Muscle of arm (tissue), 12 donors: ENCODE measurements around the gene DLL1. TPM values are rescaled to one million over a fixed set of nuclear protein-coding genes. Genes with fewer than 3 reads are reported as not detected.

Experiments used
- DNase-seq: peaks from one replicate; pipeline ENCODE4 v3.0.0-alpha.2; 2013
- polyA plus RNA-seq, 12 donors: library from polyadenylated mRNA; unstranded; fragments of 120-200 nt; gene quantifications; one replicate each; pipeline ENCODE4 v1.2.1, GENCODE V29; 2013; ENCODE audit not compliant: insufficient read length in 12 of 12

The DLL1 gene
- polyA plus RNA-seq, 12 donors, result 14.0 to 19.7 (median 16.3) TPM; not detected in 1

DNA sequence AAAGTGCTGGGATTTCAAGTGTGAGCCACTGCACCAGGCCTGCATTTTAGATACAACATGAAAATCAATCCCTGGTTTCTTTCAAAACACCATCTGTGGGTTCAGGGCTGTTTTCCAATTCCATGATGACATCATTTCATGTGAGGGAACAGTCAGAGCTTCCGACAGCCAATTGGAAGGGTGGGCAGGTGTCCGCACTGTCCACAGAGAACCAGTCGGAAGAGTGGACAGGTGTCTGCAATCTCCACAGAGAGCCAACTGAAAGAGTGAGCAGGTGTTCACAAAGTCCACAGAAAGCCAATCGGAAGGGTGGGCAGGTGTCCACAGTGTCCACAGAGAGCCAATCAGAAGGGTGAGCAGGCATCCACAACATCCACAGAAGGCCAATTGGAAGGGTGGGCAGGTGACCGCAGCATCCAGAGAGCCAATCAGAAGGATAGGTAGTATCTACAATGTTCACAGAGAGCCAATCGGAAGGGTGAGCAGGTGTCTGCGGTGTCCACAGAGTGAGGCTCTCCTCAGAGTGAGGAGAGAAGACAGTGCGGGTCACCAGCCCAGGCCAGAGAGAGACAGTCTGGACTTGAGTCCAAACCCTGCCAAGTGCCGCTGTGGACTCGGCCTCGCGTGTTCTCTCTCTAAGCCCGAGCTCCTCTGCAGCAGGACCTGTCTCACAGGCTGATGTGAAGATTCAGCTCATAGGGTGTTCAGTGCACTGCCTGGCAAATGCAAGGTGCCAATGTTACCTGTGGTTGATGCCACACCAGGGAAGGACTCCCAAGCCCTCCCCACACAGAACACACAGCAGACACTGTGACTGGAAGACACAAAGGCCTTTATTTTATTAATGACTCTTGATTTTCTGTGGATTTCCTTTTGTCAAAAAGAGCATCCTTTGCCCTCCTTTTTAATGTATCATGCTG lies 57.3 kb downstream of the DLL1 start:
- no peak for DNase-seq

Other genes with a start within 250 kb of the DLL1 start
- 10 to 100 TPM in 11 of 12 donors, not detected in 1; 20.1 to 38.0 (median 27.5) TPM for gene FAM120B, start 15.7 kb upstream of the DLL1 start, polyA plus RNA-seq